CD14-positive monocyte (primary cell): ENCODE data around the gene GAL. TPM values are rescaled to one million over a fixed set of nuclear protein-coding genes. Genes with fewer than 3 reads are reported as not detected.
A peak's percentile ranks its signal among the peaks of the same experiment; 100 is the strongest.

Experiments
- DNase-seq, 3 donors: peaks; one replicate each; pipeline ENCODE4 v3.0.0-alpha.2; 2011 to 2022
- H2AFZ ChIP-seq: 2 replicates; pipeline ENCODE4 v1.6.0; 2012; ENCODE audit warnings: mild to moderate bottlenecking, low read depth, low read length, inconsistent platforms; ENCODE audit not compliant: insufficient read depth, poor library complexity, severe bottlenecking
- H3K27ac ChIP-seq, 2 donors: 1 replicate in 1 of 2; 2 replicates in 1 of 2; pipeline ENCODE4 v1.5.1; 2012 to 2013; ENCODE audit warnings: low read length in 2 of 2, control low read depth in 1 of 2, inconsistent platforms in 1 of 2, low read depth in 1 of 2, mild to moderate bottlenecking in 1 of 2
- H3K27me3 ChIP-seq, 2 donors: one replicate each; pipeline versions ENCODE4 v1.6.0 to v1.6.1; 2011 to 2013; ENCODE audit warnings: low read length in 2 of 2; ENCODE audit not compliant: control insufficient read depth in 2 of 2, insufficient read depth in 2 of 2
- H3K36me3 ChIP-seq, 2 donors: replicated peaks in 1 of 2; 1 replicate in 1 of 2; 2 replicates in 1 of 2; pipeline versions ENCODE4 v1.5.1 to v1.6.1; 2012 to 2013; ENCODE audit warnings: low read length in 2 of 2, control low read depth in 1 of 2, inconsistent platforms in 1 of 2, mild to moderate bottlenecking in 1 of 2; ENCODE audit not compliant: insufficient read depth in 2 of 2, control insufficient read depth in 1 of 2
- H3K4me1 ChIP-seq, 2 donors: 1 replicate in 1 of 2; 2 replicates in 1 of 2; pipeline versions ENCODE4 v1.5.1 to v1.6.1; 2012 to 2013; ENCODE audit warnings: low read length in 2 of 2, control low read depth in 1 of 2, inconsistent platforms in 1 of 2, mild to moderate bottlenecking in 1 of 2, moderate library complexity in 1 of 2; ENCODE audit not compliant: insufficient read depth in 2 of 2, control insufficient read depth in 1 of 2
- H3K4me2 ChIP-seq: replicated peaks from 2 replicates; pipeline ENCODE3; 2012; ENCODE audit warnings: low read length, moderate library complexity, mild to moderate bottlenecking; ENCODE audit not compliant: poor library complexity, severe bottlenecking; ENCODE audit errors: extremely low read depth
- H3K4me3 ChIP-seq, 3 experiments: fragments of 200-600 bp in 1 of 3; sonication (generic) in 1 of 3; replicated peaks in 1 of 3; 1 replicate in 2 of 3; 2 replicates in 1 of 3; pipeline ENCODE4 v1.5.1; 2011 to 2013; ENCODE audit warnings: low read length in 3 of 3, mild to moderate bottlenecking in 3 of 3, control low read depth in 2 of 3, low read depth in 2 of 3, inconsistent platforms in 1 of 3, moderate library complexity in 1 of 3
- H3K79me2 ChIP-seq: 2 replicates; pipeline ENCODE4 v1.6.0; 2012; ENCODE audit warnings: mild to moderate bottlenecking, control low read depth, inconsistent platforms, low read length, moderate library complexity; ENCODE audit not compliant: insufficient read depth
- H3K9ac ChIP-seq: 2 replicates; pipeline ENCODE4 v1.6.0; 2017; ENCODE audit warnings: low read length, mild to moderate bottlenecking; ENCODE audit not compliant: insufficient read depth, poor library complexity, severe bottlenecking
- H3K9me3 ChIP-seq, 2 donors: replicated peaks in 1 of 2; 1 replicate in 1 of 2; 2 replicates in 1 of 2; pipeline versions ENCODE4 v1.5.1 to v1.6.1; 2012 to 2013; ENCODE audit warnings: low read length in 2 of 2, control low read depth in 1 of 2; ENCODE audit not compliant: control insufficient read depth in 1 of 2, insufficient read depth in 1 of 2
- H4K20me1 ChIP-seq: 2 replicates; pipeline ENCODE4 v1.6.0; 2012; ENCODE audit warnings: mild to moderate bottlenecking, low read length, control low read depth, moderate library complexity; ENCODE audit not compliant: insufficient read depth
- H3K27ac Mint-ChIP-seq, 7 donors: one replicate each; pipeline ENCODE4 v1.8.0; 2020; ENCODE audit warnings: mild to moderate bottlenecking in 7 of 7, mixed read lengths in 7 of 7, moderate library complexity in 6 of 7, inconsistent platforms in 2 of 7
- H3K27me3 Mint-ChIP-seq, 3 donors: one replicate each; pipeline ENCODE4 v1.8.0; 2021 to 2022; ENCODE audit warnings: low read depth in 3 of 3, mild to moderate bottlenecking in 3 of 3, mixed read lengths in 3 of 3, moderate library complexity in 3 of 3, inconsistent platforms in 1 of 3
- H3K36me3 Mint-ChIP-seq, 2 donors: one replicate each; pipeline ENCODE4 v1.8.0; 2020; ENCODE audit warnings: mixed read lengths in 2 of 2, inconsistent platforms in 1 of 2, mild to moderate bottlenecking in 1 of 2
- H3K4me1 Mint-ChIP-seq: one replicate; pipeline ENCODE4 v1.8.0; 2020; ENCODE audit warnings: mild to moderate bottlenecking, mixed read lengths
- H3K4me3 Mint-ChIP-seq, 2 donors: one replicate each; pipeline ENCODE4 v1.8.0; 2020; ENCODE audit warnings: mild to moderate bottlenecking in 2 of 2, mixed read lengths in 2 of 2, moderate library complexity in 1 of 2
- H3K9me3 Mint-ChIP-seq, 7 donors: one replicate each; pipeline ENCODE4 v1.8.0; 2020 to 2022; ENCODE audit warnings: mixed read lengths in 7 of 7, mild to moderate bottlenecking in 6 of 7, moderate library complexity in 6 of 7, inconsistent platforms in 2 of 7
- CTCF ChIP-seq: fragments of 200-600 bp; IDR thresholded peaks from one replicate; pipeline ENCODE4 v1.8.0; 2022; ENCODE audit warnings: antibody characterized with exemption, mild to moderate bottlenecking
- WGBS: methylation state at CpG from one replicate; pipeline ENCODE4 v1.1.5; 2013; ENCODE audit warnings: missing lambda C conversion rate; ENCODE audit not compliant: insufficient coverage; 5-methylcytosine and 5-hydroxymethylcytosine counted together
- intact Hi-C, 2 donors: fragments of 100-400 bp; cut with micrococcal nuclease; formaldehyde crosslinking; loops; one replicate each; pipeline versions ENCODE4 v1.15.0 to v1.15.1; 2023
- polyA plus RNA-seq, 3 donors: library from polyadenylated mRNA; depleted of rRNA in 1 of 3; unstranded in 2 of 3; stranded (reverse) in 1 of 3; fragments of 300-500 nt in 2 of 3; fragments of >200 nt in 1 of 3; fragmentation: Illumina TruSeq in 2 of 3; gene quantifications; 1 replicate in 2 of 3; 2 replicates in 1 of 3; pipeline ENCODE4 v1.2.3, GENCODE V29; 2012 to 2021

The GAL gene
- polyA plus RNA-seq, 3 donors, result not detected

- H3K27ac ChIP-seq, result no peak overlapping the region
- peaks cover 2 to 8% (median 2%) of the 10 kb centered on the region in 3 donors for H3K27me3 Mint-ChIP-seq
- no peak overlapping the region for H2AFZ ChIP-seq
- no peak overlapping the region for H3K4me3 Mint-ChIP-seq
- 81% methylated on average over 15 of the region's 22 CpGs for whole genome bisulfite sequencing
- no peaks in the 10 kb centered on the region for H3K79me2 ChIP-seq
- no peaks in the 10 kb centered on the region for H3K4me1 Mint-ChIP-seq
- intact Hi-C loops, result no loop called here
- H3K27me3 ChIP-seq, result no peaks in the 10 kb centered on the region
- no peak for TF ChIP-seq CTCF
- H3K27ac Mint-ChIP-seq, result peak overlapping the region in 1 of 7 donors; percentile 59
- H3K36me3 ChIP-seq, result no peaks in the 10 kb centered on the region
- H3K4me2 ChIP-seq, result no peak overlapping the region
- peaks cover 0 to 16% (median 2%) of the 10 kb centered on the region in 7 donors for H3K9me3 Mint-ChIP-seq
- no peaks in the 10 kb centered on the region for H3K9me3 ChIP-seq
- H3K4me1 ChIP-seq, result no peaks in the 10 kb centered on the region
- no peak overlapping the region for H3K4me3 ChIP-seq
- no peak overlapping the region for H3K9ac ChIP-seq
- H3K36me3 Mint-ChIP-seq, result no peaks in the 10 kb centered on the region
- H4K20me1 ChIP-seq, result no peaks in the 10 kb centered on the region
- no peak for DNase-seq
These were observed 25.0 kb upstream of the GAL start for GRCh38 chr11:68659158-68659921.

- Histone ChIP-seq H3K4me2 (no peak overlapping the region), H3K36me3 (no peaks in the 10 kb centered on the region), H3K27me3 (no peaks in the 10 kb centered on the region), H3K4me3 (no peak overlapping the region), H3K4me1 (no peaks in the 10 kb centered on the region), H3K9ac (no peak overlapping the region), H4K20me1 (no peaks in the 10 kb centered on the region), H3K79me2 (no peaks in the 10 kb centered on the region), H2AFZ (no peak overlapping the region), H3K9me3 (no peaks in the 10 kb centered on the region), H3K27ac (no peak overlapping the region)
- intact Hi-C loops, result no loop called here
- no peak overlapping the region for H3K4me3 Mint-ChIP-seq
- H3K4me1 Mint-ChIP-seq, result no peaks in the 10 kb centered on the region
- 96% methylated on average over 7 of the region's 18 CpGs for WGBS
- no peak overlapping the region for H3K27ac Mint-ChIP-seq
- peaks cover 0 to 10% (median 8%) of the 10 kb centered on the region in 3 donors for H3K27me3 Mint-ChIP-seq
- no peak for TF ChIP-seq CTCF
- no peaks in the 10 kb centered on the region for H3K36me3 Mint-ChIP-seq
- DNase-seq, result no peak
- H3K9me3 Mint-ChIP-seq, result peaks cover 0 to 16% (median 2%) of the 10 kb centered on the region in 7 donors
These were observed 24.1 kb upstream of the GAL start for GRCh38 chr11:68660066-68660810.
